Activated CD8-positive, alpha-beta memory T cell treated with anti-CD3 and anti-CD28 coated beads for 1 hour (primary cell): ENCODE data around the gene VEZT.
"Not testable (repeated sequence)": the region's sequence is repeated elsewhere in the genome, so short reads cannot be mapped to it uniquely, and the experiment has no call there.

Source experiments
- DNase-seq, 2 donors: peaks; one replicate each; pipeline ENCODE4 v3.0.0-alpha.2; 2020; ENCODE audit warnings: low read depth in 1 of 2; ENCODE audit errors: extremely low read depth in 1 of 2

Gene VEZT

DNA sequence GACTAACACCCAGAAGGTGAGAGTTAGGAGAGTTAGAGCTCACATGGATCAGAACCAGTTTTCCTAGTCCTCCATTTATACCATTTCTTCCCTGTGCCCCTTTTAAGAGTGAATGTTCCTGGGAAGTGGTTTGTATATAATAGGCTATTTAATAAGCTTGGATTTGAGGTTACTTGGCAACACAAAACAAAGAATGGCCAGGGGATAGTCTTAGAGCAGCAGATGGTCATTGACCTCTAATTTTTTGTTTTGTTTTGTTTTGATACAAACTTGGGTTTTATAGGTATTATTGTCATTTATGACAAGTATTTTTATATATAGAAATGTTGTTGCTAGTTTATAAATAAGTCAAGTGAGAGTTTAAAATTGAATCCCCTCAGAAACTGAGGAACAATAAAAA is 35.8 kb downstream of the VEZT start:
- DNase-seq, result no peak

DNA sequence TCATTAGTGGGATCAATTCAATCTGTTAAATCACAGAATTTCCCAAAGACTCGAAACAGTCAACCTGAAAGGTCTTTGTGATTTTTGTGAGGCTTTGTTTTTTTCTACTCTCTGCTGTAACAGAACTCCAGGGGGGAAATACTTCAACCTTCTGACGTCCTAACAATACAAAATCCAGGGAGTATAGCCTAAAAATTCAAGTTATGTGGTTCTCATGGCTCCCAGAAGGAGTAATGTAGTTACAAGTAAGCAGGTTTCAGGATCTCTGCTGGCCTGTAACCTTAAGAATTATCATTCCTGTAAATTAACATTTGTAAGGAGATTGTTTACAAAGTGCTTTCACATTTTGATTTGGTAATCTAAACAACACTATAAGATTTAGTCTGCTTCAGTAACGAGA is 39.9 kb downstream of the VEZT start:
- no peak for DNase-seq

DNA sequence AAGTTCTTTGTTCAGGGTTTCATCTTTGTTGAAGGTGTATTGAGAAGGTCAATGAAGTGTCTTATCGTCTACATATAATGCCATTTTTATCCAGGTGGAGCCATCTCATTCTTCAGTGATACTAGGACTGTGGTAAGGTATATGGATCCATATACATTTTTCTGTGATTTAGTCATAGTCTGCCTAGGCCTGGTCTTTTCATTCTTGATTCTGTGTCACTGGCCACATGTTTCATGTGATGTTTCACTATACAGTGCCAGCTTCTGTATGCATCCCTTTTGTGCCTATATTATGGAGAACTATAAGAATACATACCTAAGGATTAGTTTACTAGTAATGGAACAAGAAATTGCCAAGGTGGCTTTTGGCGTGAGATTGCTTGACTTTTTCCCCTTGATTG is 40.5 kb downstream of the VEZT start:
- DNase-seq, result no peak

DNA sequence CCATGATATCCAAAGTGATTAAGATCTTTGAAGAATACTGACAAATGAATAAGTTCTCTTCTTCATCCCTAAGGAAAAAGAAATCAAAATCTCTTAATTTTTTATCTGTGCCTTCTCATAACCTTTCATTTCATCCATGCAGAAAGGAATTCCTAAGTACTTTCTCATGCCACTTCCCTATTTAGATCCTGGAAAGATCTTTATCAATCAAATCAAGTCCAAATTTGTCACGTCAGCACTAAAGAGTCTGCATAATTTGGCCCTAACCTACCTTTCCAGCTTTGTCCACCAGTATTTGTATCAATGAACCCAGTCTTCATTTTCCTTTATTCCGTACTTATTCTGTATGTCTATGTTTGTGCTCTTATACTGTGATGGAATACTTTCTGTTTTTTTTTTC is 41.2 kb downstream of the VEZT start:
- no peak for DNase-seq

DNA sequence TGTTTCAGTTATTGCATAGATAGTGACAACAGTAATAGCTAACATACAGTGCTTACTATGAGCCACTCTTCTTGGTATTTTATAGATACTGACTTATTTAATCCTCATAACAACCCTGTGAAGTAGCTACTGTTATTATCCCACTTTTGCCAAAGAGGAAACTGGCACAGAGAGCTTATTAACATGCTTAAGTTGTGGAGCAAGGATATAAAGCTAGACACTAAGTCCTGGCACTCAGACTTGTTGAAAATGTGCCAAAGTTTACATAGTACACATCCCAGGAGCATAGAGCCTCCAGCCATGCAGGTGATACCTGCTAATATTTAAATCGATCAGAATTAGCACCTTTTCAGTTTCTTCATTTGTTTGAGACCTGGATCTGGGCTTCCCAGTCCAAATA is 41.8 kb downstream of the VEZT start:
- no peak for DNase-seq

DNA sequence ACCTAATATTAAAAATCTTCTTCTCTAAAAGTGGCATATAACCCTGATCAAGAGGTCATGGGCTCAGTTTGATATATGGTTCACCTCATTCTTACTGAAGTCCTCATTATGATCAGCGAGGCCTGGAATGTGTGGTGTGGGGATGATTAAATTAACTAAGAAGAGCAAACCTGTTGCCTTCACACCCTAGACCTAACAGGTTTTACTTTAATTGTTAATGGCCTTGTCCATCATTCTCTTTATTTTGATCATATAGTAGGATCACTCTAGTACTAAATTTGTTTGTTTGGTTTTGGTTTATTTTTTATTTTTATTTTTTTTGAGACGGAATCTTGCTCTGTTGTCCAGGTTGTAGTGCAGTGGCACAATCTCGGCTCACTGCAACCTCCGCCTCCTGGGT is 43.5 kb downstream of the VEZT start:
- DNase-seq, result no peak

DNA sequence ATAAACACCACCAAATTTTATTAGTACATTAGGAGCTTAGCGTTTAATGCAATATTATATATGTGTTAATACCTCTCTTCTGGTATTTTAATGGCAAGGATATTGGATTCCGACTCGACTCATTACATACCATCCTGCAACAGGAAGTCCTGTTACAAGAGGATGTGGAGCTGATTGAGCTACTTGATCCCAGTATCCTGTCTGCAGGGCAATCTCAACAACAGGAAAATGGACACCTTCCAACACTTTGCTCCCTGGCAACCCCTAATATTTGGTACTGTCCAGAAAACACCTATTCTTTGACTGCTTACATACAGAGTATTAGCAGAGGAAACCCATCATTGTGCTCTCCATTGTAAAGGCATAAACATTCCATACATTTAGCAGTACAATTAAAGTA is 45.2 kb downstream of the VEZT start:
- DNase-seq, result no peak

DNA sequence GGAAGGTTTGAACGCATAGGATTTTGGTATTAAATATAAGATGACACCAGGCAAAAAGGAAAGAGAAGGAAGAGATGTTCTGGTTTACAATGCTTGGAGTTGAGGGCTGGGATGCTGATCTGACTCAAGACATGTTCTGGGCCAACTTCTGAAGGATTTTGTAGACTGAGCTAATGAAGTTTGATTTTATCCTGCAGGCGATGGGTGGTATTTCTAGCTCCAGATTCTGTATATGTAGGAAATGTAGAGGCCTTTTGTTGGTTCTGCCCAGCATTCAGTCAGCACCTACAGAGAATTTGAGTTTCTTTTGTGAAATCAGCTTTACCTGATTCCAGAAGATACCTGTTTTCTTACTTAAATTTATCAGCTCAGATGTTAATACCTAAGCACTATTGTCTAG is 48.2 kb downstream of the VEZT start:
- no peak for DNase-seq

DNA sequence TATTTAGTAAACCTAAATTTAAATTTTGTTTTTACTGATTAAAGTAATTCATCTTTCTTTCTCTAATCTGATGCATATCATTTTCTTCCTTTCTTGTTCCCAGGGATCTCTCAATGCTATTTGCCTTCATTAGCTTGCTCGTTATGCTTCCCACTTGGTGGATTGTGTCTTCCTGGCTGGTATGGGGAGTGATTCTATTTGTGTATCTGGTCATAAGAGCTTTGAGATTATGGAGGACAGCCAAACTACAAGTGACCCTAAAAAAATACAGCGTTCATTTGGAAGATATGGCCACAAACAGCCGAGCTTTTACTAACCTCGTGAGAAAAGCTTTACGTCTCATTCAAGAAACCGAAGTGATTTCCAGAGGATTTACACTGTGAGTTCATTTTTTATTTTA is 48.6 kb downstream of the VEZT start:
- DNase-seq, result no peak

DNA sequence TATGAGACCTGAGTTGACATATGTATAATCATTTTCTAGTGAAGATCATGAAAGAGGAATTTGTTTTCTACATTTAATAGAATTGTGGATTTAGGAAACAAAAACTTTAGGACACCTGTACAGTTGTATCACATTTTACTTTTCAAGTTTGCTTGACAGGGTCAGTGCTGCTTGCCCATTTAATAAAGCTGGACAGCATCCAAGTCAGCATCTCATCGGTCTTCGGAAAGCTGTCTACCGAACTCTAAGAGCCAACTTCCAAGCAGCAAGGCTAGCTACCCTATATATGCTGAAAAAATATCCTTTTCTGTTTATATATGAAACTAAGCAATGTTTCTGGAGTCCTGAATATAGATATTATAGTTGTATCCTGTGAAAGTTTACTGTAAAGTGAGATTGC is 52.3 kb downstream of the VEZT start:
- DNase-seq, result no peak

DNA sequence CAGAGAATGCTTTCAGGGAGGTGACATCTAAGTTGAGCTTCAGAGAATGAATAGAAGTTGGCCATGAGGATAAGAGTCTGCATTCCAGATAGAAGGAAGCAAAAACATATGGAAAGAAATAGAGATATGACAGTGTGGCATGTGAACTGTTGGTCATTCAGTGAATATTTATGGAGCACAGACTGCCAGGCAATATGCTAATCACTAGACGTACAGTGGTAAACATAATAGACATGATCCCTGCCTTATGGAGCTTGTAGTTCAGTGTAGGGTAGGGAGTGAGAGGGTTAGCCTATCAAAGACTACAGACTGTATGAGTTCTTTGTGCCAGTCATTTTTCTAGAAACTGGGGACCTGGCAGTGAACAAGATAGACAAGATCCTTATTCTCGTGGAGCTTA is 53.9 kb downstream of the VEZT start:
- DNase-seq, result no peak

DNA sequence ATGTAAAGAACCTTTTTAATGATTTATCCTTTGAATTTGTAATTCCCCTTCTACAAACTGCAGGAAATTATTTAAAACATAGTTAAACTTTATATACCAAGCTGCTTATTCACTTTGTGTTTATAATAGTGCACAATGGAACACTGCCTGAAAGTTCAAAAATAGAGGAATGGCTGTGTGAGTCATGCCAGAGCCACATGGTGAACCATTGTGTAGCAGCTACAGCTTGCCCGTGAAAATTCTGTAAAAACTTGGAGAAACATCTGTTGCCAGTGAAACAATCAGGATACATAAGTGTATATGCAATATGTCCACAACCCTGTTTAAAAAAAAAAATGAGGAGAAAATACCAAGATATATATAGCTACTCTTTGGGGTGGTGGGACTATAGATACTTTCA is 59.5 kb downstream of the VEZT start:
- no peak for DNase-seq

DNA sequence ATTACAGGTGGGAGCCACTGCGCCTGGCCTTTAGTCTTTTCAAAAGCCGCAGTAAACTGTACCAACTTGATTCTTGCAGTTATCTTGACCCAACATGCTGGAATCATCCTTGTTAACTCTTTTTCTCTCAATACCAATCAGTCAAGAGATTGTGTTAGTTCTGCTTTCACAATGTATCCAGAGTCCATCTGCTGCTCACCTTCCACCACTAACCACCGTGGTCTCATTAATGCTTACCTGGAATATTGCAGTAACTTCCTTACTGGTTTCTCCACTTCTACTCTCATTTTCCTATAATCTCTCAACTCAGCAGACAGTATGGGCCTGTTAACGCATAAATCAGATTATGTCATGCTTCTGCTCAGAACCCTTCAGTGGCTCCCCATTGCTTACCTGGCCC is 62.2 kb downstream of the VEZT start:
- no peak for DNase-seq

DNA sequence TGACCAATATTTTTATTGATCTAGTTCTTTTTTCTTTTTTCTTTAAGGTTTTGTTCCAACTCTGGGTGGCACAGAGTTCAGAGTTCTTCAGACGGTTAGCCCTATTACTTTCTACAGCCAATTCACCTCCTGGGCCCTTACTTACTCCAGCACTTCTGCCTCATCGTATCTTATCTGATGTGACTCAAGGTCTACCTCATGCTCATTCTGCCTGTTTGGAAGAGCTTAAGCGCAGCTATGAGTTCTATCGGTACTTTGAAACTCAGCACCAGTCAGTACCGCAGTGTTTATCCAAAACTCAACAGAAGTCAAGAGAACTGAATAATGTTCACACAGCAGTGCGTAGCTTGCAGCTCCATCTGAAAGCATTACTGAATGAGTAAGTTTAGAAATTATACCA is 64.7 kb downstream of the VEZT start:
- DNase-seq, result no peak

DNA sequence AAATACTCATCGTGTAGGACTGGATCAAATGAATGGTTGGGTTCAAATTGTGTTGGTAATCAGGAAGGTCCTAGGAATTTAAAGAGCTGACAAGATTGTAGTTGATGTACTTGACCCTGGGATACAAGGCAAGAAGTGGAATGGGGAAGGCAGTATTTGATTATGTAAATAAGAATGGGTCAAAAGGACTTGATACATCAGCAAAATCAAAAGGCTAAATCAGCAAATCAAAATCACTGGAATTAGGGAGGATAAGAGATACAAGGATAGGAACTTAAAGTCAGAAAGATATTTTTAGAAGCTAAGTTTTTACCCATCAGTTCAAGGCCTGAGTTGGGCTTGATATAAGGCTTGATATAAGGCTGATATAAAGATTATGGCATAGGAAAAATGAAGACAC is 65.8 kb downstream of the VEZT start:
- DNase-seq, result no peak

DNA sequence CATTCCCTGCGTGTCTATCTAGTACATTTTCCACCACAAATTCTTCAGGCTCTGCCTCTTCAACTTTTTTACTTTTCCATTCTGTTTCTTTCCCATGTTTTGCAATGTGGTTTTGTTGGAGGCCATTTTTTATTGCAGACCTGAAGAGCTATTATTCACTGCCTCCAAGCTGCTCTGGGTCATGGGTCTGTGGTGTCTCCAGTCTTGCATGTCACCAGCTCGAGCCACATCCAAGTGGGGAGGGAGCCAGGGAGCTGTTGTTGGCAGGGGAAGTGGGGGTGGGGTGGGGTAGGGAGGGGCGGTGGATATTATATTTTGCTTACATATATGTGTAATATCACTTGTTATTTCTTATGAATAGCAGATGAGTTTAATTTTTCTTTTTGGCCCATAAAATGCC is 69.1 kb downstream of the VEZT start:
- DNase-seq, result no peak

DNA sequence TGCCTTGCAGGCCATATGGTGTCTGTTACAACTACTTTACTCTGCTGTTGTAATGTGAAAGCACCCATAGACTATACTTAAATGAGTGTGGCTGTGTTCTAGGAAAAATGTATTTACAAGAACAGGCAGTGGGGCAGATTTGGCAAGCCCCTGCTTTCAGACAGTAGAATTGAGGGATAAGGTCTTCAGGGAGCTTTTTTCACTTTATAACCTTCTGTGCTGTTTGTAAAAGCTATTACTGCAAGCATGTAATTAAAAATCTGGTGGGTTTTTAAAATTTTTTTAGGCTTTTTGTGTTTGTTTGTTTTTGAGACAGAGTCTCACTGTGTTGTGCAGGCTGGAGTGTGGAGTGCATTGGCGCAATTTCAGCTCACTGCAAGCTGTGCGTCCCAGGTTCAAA is 73.9 kb downstream of the VEZT start:
- no peak for DNase-seq

DNA sequence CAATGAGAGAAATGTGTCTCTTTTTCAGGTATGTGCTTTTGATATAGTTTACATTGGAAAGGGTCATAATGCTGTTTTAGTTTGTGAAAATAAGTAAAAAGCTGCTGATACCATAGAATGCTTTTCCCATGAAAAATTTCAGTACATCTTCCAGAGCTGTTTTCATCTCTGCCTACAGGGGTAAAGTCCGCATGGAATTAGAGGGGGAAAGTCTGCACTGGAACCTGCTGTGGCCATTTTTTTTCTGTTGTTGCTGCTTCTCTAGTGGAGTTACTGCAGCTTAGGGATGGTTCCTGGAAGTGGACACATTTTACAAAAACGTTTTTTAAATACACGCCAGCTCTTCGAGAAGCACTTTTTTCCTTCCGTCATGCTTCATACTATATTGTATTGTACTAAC is 81.3 kb downstream of the VEZT start:
- DNase-seq, result no peak

DNA sequence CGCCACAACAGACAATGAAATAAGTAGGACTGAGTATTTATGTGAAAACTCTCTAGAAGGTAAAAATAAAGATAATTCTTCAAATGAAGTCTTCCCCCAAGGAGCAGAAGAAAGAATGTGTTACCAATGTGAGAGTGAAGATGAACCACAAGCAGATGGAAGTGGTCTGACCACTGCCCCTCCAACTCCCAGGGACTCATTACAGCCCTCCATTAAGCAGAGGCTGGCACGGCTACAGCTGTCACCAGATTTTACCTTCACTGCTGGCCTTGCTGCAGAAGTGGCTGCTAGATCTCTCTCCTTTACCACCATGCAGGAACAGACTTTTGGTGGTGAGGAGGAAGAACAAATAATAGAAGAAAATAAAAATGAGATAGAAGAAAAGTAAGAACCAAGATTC is 82.7 kb downstream of the VEZT start:
- DNase-seq, result no peak

DNA sequence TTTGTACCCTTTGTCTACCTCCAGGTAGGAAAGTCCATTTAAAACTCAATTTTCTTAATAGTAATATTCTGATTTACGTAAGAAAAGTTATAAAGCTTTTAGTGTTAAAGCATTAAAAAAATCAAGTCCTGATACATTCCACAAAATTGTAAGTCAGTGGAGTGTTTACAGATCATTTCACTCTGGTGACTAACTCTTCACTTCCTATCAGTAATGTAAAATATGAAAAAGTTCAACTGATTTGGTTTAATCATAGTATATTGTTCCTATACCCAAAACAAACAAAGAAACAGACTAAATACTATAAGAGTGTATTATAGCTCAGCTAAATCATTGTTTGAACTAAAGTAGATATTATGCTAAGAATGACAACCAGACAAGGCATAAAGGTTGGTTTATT is 85.9 kb downstream of the VEZT start:
- DNase-seq, result no peak

DNA sequence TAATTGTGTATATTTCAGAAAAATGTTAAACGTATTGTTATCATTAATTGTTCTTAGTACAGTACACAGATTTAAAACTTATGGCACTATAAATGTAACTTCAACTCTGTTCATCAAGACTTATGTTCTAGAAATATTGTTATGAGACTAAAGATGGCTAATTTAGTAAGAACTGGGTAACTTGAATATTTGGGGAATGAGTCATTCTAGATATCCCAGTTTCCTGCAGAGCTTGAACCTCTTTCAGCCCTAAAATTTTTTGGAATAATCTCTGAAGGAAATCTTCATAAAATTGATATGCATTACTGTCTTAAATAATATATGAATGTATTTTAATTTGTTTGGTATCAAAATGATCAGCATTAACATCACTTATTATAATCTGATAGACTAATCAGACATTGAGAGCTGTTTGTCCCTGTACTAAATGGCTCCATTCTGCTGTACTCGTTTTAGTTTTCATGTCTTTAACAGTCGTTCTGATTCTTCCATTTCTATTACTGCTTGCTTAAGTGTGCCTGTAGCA is 87.1 kb downstream of the VEZT start:
- DNase-seq, result no peak

DNA sequence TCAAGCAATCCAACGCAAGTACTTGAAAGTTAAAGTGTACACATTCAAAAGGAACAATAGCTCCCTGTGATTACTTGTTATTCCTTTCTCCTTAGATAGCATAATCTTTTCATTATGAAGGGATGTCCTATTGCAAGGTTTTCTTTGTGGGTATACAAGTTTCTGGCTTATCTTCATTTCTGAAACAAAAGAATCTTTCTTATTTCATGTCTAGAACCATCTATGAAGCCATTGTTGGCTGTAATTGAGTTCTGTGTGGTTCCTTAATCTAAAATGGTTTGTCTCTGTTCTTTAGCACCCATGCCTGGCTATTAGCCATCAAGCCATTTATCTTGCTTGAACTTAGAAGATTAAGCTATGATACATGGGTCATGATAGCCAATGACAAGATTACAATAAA is 95.0 kb downstream of the VEZT start:
- no peak for DNase-seq

DNA sequence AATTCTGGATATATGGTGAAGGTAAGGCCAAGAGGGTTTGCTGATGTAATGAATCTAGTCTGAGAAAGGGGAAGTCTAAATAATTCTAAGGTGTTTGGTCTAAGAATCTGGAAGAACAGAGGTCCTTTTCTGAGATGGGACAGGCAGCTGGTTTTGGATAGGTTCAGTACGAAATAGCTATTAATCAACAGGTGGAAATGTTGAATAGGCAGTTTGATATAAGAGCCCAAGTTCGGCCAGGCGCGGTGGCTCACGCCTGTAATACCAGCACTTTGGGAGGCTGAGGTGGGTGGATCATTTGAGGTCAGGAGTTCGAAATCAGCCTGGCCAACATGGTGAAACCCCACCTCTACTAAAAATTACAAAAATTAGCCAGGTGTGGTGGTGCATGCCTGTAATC is 97.1 kb downstream of the VEZT start:
- not testable (repeated sequence) for DNase-seq

DNA sequence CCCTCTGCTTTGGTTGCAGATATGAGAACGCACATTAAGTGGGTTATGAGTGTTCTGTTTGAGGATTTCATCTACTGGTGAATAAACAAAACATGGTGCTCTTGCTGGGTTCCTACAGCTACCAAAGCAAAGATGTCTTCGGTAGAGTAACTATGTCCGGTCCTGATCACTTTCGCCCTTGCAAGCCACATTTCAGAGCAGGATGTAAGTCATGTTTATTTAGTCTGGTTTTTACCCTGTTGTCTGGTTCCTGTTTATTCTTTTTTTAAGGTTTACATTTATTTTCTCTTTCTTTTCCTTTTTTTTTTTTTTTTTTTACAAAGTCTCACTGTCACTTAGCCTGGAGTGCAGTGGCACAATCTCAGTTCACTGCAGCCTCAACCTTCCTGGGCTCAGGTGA is 99.2 kb downstream of the VEZT start:
- DNase-seq, result no peak
